ENCODE data around the gene TSPAN1.
A peak's percentile ranks its signal among the peaks of the same experiment; 100 is the strongest.
"Not testable (repeated sequence)": the region's sequence is repeated elsewhere in the genome, so short reads cannot be mapped to it uniquely, and the experiment has no call there.

Gene TSPAN1

GRCh38 chr1:46220808-46221207 lies 45.9 kb downstream of the TSPAN1 start:
- no peak for DNase-seq

GRCh38 chr1:46221749-46222148 lies 46.9 kb downstream of the TSPAN1 start:
- no peak for DNase-seq

- DNase-seq = not testable (repeated sequence)
These were observed 48.2 kb downstream of the TSPAN1 start for GRCh38 chr1:46223055-46223454.

- DNase-seq = peak; percentile 54
These were observed 48.6 kb downstream of the TSPAN1 start for GRCh38 chr1:46223472-46223943.

- no peak for DNase-seq
These were observed 50.1 kb downstream of the TSPAN1 start for GRCh38 chr1:46224966-46225365.

- not testable (repeated sequence) for DNase-seq
These were observed 56.3 kb downstream of the TSPAN1 start for GRCh38 chr1:46231231-46231630.
